ENCODE results near the gene RUFY1. TPM values are rescaled to one million over a fixed set of nuclear protein-coding genes. Genes with fewer than 3 reads are reported as not detected.
"Not testable (repeated sequence)": the region's sequence is repeated elsewhere in the genome, so short reads cannot be mapped to it uniquely, and the experiment has no call there.

The RUFY1 gene
- polyA plus RNA-seq, 1 of the 3 experiments (the other 2 are of a cell fraction) = 30.3 TPM

GRCh38 chr5:179642626-179643025, 92.3 kb downstream of the RUFY1 start:
- H3K4me3 ChIP-seq (ENCODE audit: low read depth in 2 of 2, low read length in 1 of 2); H3K27me3 ChIP-seq (ENCODE audit: insufficient read depth); H3K9ac ChIP-seq; H3F3A ChIP-seq (replicated peaks; ENCODE audit: insufficient read depth); H3K36me3 ChIP-seq (replicated peaks in 1 of 2; ENCODE audit: control insufficient read depth in 1 of 2, insufficient read depth in 2 of 2, low read length in 1 of 2); H3K4me1 ChIP-seq (ENCODE audit: control insufficient read depth in 1 of 2, insufficient read depth in 2 of 2, low read depth in 1 of 2, low read length in 1 of 2); H4K20me1 ChIP-seq (ENCODE audit: insufficient read depth); CTCF ChIA-PET; H3K9me3 ChIP-seq; DNase-seq; POLR2A ChIA-PET; H3K4me2 ChIP-seq; H3K9me2 ChIP-seq; H3K79me2 ChIP-seq (ENCODE audit: insufficient read depth); H3K27ac ChIP-seq (ENCODE audit: low read depth in 2 of 2, low read length in 1 of 2); H2AFZ ChIP-seq (ENCODE audit: low read depth): not testable (repeated sequence)
- WGBS (ENCODE audit: low lambda C conversion rate) = 70% methylated on average over 13 of the region's 17 CpGs

DNA sequence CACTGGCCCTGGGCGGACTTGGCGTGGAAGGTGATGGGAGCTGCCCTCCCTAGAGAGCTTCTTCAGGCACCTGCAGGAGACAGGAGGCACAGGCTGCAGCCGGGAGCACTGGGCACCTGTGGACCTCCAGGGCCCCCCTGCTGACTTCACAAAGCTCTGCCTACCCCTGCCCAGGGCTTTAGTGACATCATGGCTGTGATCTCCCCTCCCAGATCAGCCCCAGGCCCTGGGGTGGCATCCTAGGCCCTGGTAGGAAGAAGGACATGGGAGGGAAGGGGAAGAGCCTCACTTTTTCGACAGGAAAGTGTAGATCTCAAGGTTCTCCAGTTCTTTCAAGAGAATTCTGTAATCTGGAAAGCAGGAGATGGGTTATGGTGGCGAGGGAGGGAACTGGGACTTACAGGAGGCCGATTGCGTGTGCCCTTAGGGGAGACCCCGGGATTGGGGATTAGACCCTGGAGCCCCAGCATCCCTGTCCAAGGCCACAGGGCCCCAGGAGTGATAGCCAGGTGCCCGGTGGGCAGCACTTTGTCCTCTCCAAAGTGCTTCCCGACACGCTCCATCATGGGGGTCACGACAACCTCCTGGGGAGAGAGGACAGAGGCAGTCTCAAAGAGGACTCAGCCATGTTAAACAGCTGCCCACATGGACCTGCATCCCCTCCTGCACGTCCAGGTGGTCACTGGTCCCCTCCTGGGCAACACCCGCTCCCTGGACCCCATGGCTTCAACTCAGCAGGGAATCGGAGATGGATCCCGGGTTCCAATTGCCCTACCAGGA, 93.0 kb downstream of the RUFY1 start:
- CTCF ChIA-PET; H3K27ac ChIP-seq (ENCODE audit: low read depth in 2 of 2, low read length in 1 of 2); H4K20me1 ChIP-seq (ENCODE audit: insufficient read depth); H3K4me1 ChIP-seq (ENCODE audit: control insufficient read depth in 1 of 2, insufficient read depth in 2 of 2, low read depth in 1 of 2, low read length in 1 of 2); H3K9ac ChIP-seq; H3K9me3 ChIP-seq; H3K36me3 ChIP-seq (replicated peaks in 1 of 2; ENCODE audit: control insufficient read depth in 1 of 2, insufficient read depth in 2 of 2, low read length in 1 of 2); H3F3A ChIP-seq (replicated peaks; ENCODE audit: insufficient read depth); H3K4me3 ChIP-seq (ENCODE audit: low read depth in 2 of 2, low read length in 1 of 2); DNase-seq; H3K79me2 ChIP-seq (ENCODE audit: insufficient read depth); H2AFZ ChIP-seq (ENCODE audit: low read depth); POLR2A ChIA-PET; H3K27me3 ChIP-seq (ENCODE audit: insufficient read depth); H3K4me2 ChIP-seq; H3K9me2 ChIP-seq: not testable (repeated sequence)
- 51% methylated on average over 7 of the region's 16 CpGs for WGBS (ENCODE audit: low lambda C conversion rate)

DNA sequence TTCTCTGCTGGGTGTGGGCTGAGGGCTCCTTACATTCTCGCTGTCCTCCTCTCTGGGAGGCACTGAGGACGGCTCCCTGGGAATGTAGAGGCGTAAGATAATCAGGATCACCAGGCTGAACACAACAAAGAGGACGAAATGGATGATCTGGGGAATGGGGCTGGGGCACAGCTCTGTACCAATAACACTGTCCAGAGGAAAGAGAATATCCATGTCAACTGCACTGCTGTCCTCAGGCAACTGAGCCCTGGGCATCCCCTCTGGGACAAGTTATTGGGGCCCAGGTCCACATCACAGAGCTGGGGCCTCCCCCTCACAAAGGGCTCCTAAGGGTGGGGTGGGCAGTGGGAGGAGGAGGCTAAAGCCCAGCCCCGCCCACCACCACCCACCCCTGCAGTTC, 94.4 kb downstream of the RUFY1 start:
- H3K4me2 ChIP-seq; CTCF ChIA-PET; H3F3A ChIP-seq (replicated peaks; ENCODE audit: insufficient read depth); H3K36me3 ChIP-seq (replicated peaks in 1 of 2; ENCODE audit: control insufficient read depth in 1 of 2, insufficient read depth in 2 of 2, low read length in 1 of 2); H4K20me1 ChIP-seq (ENCODE audit: insufficient read depth); H3K4me3 ChIP-seq (ENCODE audit: low read depth in 2 of 2, low read length in 1 of 2); H3K4me1 ChIP-seq (ENCODE audit: control insufficient read depth in 1 of 2, insufficient read depth in 2 of 2, low read depth in 1 of 2, low read length in 1 of 2); POLR2A ChIA-PET; H3K27me3 ChIP-seq (ENCODE audit: insufficient read depth); H3K9me2 ChIP-seq; H3K9ac ChIP-seq; H3K79me2 ChIP-seq (ENCODE audit: insufficient read depth); H3K9me3 ChIP-seq; H2AFZ ChIP-seq (ENCODE audit: low read depth); H3K27ac ChIP-seq (ENCODE audit: low read depth in 2 of 2, low read length in 1 of 2); DNase-seq: not testable (repeated sequence)
- 43% methylated on average over 5 of the region's 5 CpGs for WGBS (ENCODE audit: low lambda C conversion rate)

- H3K9me2 ChIP-seq = no peaks in the 10 kb centered on the region
- no peak overlapping the region for H3K27ac ChIP-seq (ENCODE audit: low read depth in 2 of 2, low read length in 1 of 2)
- H3K36me3 ChIP-seq (replicated peaks in 1 of 2; ENCODE audit: control insufficient read depth in 1 of 2, insufficient read depth in 2 of 2, low read length in 1 of 2) = no peaks in the 10 kb centered on the region
- H2AFZ ChIP-seq (ENCODE audit: low read depth) = no peak overlapping the region
- no peaks in the 10 kb centered on the region for H3K79me2 ChIP-seq (ENCODE audit: insufficient read depth)
- no peak for DNase-seq
- WGBS (ENCODE audit: low lambda C conversion rate) = 79% methylated on average over 8 of the region's 9 CpGs
- no peaks in the 10 kb centered on the region for H3K27me3 ChIP-seq (ENCODE audit: insufficient read depth)
- ChIA-PET CTCF (interaction anchor here (0.9 kb wide), 1 partner anchor 27 kb away, joined by 3 read pairs; no protein-coding TSS in a partner anchor), POLR2A (no interaction called here)
- no peaks in the 10 kb centered on the region for H3K9me3 ChIP-seq
- H4K20me1 ChIP-seq (ENCODE audit: insufficient read depth) = no peaks in the 10 kb centered on the region
- H3F3A ChIP-seq (replicated peaks; ENCODE audit: insufficient read depth) = no peaks in the 10 kb centered on the region
- no peak overlapping the region for H3K4me3 ChIP-seq (ENCODE audit: low read depth in 2 of 2, low read length in 1 of 2)
- TF ChIP-seq USF1 (IDR thresholded peaks at IDR 0.05; ENCODE audit: borderline replicate concordance, low read depth) (no peak), TAF1 (IDR thresholded peaks at IDR 0.05; ENCODE audit: borderline replicate concordance, low read depth, low read length) (no peak), POLR2AphosphoS5 (IDR thresholded peaks at IDR 0.05; ENCODE audit: low read depth, low read length) (no peak), YY1 (IDR thresholded peaks at IDR 0.05; ENCODE audit: low read depth) (no peak), SIN3A (IDR thresholded peaks at IDR 0.05; ENCODE audit: borderline replicate concordance, low read depth, low read length) (no peak), ELF1 (IDR thresholded peaks at IDR 0.05) (no peak), FOXM1 (IDR thresholded peaks at IDR 0.05; ENCODE audit: low read depth) (no peak), USF2 (IDR thresholded peaks at IDR 0.05; ENCODE audit: borderline replicate concordance, low read depth, low read length) (no peak), CHD2 (IDR thresholded peaks at IDR 0.05; ENCODE audit: low read length, partially characterized antibody) (no peak)
- TF ChIP-seq, protein P1, sequence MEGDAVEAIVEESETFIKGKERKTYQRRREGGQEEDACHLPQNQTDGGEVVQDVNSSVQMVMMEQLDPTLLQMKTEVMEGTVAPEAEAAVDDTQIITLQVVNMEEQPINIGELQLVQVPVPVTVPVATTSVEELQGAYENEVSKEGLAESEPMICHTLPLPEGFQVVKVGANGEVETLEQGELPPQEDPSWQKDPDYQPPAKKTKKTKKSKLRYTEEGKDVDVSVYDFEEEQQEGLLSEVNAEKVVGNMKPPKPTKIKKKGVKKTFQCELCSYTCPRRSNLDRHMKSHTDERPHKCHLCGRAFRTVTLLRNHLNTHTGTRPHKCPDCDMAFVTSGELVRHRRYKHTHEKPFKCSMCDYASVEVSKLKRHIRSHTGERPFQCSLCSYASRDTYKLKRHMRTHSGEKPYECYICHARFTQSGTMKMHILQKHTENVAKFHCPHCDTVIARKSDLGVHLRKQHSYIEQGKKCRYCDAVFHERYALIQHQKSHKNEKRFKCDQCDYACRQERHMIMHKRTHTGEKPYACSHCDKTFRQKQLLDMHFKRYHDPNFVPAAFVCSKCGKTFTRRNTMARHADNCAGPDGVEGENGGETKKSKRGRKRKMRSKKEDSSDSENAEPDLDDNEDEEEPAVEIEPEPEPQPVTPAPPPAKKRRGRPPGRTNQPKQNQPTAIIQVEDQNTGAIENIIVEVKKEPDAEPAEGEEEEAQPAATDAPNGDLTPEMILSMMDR (IDR thresholded peaks at IDR 0.05) = no peak
- H3K9ac ChIP-seq = no peak overlapping the region
- no peaks in the 10 kb centered on the region for H3K4me1 ChIP-seq (ENCODE audit: control insufficient read depth in 1 of 2, insufficient read depth in 2 of 2, low read depth in 1 of 2, low read length in 1 of 2)
- no peak overlapping the region for H3K4me2 ChIP-seq
Measured at GRCh38 chr5:179648410-179648809, 98.1 kb downstream of the RUFY1 start.
